Large intestine (tissue), 3 donors: Measurements from ENCODE around the gene IRF4. TPM values are rescaled to one million over a fixed set of nuclear protein-coding genes. Genes with fewer than 3 reads are reported as not detected.

Experiments
- DNase-seq, 2 donors: peaks; one replicate each; pipeline versions ENCODE4 v3.0.0 to v3.0.0-alpha.2; 2013
- H3K27ac ChIP-seq: one replicate; pipeline ENCODE4 v1.5.1; 2013; ENCODE audit warnings: low read length
- H3K27me3 ChIP-seq: 2 replicates; pipeline ENCODE4 v1.6.1; 2013; ENCODE audit warnings: low read length; ENCODE audit not compliant: control insufficient read depth, insufficient read depth
- H3K36me3 ChIP-seq: 2 replicates; pipeline ENCODE4 v1.6.1; 2013; ENCODE audit warnings: low read length; ENCODE audit not compliant: control insufficient read depth, insufficient read depth
- H3K4me1 ChIP-seq: one replicate; pipeline ENCODE4 v1.6.1; 2013; ENCODE audit warnings: low read length; ENCODE audit not compliant: control insufficient read depth, insufficient read depth
- H3K4me3 ChIP-seq: one replicate; pipeline ENCODE4 v1.5.1; 2013; ENCODE audit warnings: low read length
- H3K9me3 ChIP-seq: one replicate; pipeline ENCODE4 v1.6.1; 2013; ENCODE audit warnings: mild to moderate bottlenecking, low read depth, low read length, moderate library complexity; ENCODE audit not compliant: control insufficient read depth
- WGBS: methylation state at CpG from one replicate; pipeline ENCODE4 v1.1.5; 2013; ENCODE audit warnings: low lambda C conversion rate; ENCODE audit not compliant: insufficient coverage; 5-methylcytosine and 5-hydroxymethylcytosine counted together
- polyA plus RNA-seq: library from polyadenylated mRNA; unstranded; fragments of 120-200 nt; gene quantifications from one replicate; pipeline ENCODE4 v1.2.1, GENCODE V29; 2013

Gene IRF4
- polyA plus RNA-seq, 1 donor, result 0.21 TPM

DNA sequence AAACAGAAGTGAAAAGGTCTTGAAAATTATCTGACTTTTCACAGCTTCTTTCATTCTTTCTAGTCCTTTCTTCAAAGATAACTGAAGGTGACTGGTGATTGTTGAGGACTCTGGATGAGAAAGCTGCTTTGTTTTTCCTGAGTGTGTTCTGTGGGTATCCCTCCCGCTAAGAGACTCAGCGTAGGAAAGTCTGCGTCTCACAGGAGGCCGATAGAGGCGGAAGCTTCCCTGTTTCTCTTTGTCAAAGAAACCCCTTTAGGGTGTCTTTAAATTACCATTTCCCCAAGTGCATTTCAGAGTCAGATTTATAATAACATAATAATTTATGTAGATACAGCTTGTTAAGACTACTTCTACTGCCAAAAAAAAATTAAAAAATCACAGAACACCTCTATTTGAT, 31.2 kb upstream of the IRF4 start:
- no peak for DNase-seq
- WGBS, result 94% methylated on average over 3 of the region's 5 CpGs
- H3K27me3 ChIP-seq, result no peaks in the 10 kb centered on the region
- H3K36me3 ChIP-seq, result no peaks in the 10 kb centered on the region
- peaks cover 13% of the 10 kb centered on the region for H3K9me3 ChIP-seq
- no peak overlapping the region for H3K27ac ChIP-seq
- H3K4me3 ChIP-seq, result no peak overlapping the region
- no peaks in the 10 kb centered on the region for H3K4me1 ChIP-seq

DNA sequence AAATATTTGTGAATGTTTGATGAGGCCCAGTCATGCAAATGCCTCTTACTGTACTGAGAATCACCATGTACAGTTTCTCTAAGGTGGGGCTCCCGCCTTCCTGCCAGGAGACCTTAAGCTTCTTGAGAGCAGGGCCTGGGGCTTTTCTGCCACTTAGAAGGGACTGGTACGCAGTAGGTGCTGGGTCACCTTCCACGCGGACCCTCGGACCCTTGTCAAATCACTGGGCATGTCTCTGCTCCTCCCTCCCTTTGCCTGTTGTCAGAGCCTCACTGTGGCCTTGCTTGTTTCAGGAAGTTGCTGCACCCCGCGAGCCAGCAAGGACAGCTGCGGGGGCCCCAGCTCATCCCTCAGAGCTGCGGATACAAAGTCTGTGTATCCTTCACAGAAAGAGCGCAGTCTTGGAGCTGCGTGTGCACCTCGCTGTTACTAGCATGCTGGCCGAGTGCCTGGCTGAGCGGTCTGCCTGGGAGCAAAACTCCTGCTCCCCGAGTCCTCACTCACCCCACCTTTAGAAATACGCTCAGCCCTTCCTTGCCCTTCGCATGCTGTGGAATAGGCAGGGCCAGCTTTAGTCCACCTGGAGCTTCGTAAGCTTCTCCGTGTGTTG, 30.7 kb upstream of the IRF4 start:
- Histone ChIP-seq H3K36me3 (no peaks in the 10 kb centered on the region), H3K27me3 (peaks cover under 1% of the 10 kb centered on the region), H3K4me1 (no peaks in the 10 kb centered on the region), H3K4me3 (no peak overlapping the region), H3K27ac (no peak overlapping the region), H3K9me3 (peaks cover 13% of the 10 kb centered on the region)
- DNase-seq, result no peak
- 88% methylated on average over 2 of the region's 19 CpGs for WGBS

DNA sequence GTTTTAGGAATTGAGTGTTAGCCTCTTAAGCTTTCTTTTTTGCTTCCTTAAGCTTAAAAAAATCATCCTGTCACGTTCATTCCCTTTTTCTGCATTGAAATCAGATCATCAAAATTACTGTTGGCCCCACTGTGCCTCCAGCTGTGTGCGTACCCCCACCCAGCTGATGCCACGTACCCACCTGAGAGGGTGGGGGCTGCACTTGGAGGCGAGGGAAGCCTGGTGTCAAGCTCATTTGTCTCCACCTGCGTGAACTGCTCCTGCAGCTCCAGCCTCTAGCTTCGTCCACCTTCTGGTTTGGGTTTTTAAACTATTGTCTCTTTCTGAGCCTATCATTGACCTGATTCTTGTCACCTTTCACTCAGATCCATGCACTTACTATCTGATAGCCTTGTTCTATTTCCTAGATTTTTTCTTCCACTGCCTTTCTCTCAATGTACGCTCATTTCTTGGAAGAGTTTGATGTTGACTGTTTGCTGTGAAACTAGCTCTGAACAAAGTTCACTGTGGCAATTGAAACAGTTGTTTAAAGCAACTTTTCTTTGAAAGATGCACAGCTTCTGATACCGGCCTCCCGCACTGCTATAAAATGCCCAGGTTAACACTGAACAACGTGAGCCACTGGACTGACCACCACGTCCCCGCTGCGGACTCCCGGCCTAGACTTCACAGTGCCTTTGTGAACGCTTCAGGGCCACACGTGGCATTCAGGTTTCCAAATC, 30.0 kb upstream of the IRF4 start:
- Histone ChIP-seq H3K4me1 (no peaks in the 10 kb centered on the region), H3K9me3 (peaks cover 13% of the 10 kb centered on the region), H3K27me3 (peaks cover 3% of the 10 kb centered on the region), H3K27ac (no peak overlapping the region), H3K4me3 (no peak overlapping the region), H3K36me3 (no peaks in the 10 kb centered on the region)
- 85% methylated on average over 9 of the region's 16 CpGs for WGBS
- no peak for DNase-seq

DNA sequence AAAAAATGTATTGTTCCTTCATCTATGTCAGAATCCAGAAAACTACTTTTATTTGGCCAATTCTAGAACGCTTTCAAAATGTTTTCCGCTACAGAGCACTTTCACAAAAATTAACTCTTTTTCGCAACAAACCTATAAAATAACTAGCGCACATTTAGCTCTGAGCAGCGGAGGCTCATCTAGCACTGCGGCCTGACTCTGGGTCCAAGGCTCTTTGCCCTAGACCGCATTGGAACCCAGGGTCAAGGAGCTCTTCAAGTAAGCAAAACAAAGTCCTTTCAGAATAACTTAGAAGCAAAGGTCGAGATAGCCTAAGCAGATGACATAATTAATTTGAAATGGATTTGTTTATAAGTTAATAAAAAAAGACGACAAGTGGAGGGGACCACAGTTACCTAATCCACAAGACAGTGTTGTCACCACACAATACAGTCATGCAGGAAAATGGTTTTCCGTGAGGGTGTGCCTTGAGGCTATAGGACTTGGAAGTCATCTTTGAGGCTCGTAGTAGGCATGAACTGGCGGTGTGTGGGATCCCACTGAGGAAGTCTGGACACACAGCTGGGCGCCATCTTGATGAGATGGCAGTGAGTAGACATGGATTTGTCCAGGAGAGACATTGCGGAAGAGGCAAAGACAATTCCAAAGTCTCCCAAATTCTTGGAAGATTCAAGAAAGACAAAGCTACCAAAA, 29.2 kb upstream of the IRF4 start:
- Histone ChIP-seq H3K4me1 (no peaks in the 10 kb centered on the region), H3K27me3 (peaks cover 3% of the 10 kb centered on the region), H3K27ac (no peak overlapping the region), H3K36me3 (no peaks in the 10 kb centered on the region), H3K9me3 (peaks cover 10% of the 10 kb centered on the region), H3K4me3 (no peak overlapping the region)
- 86% methylated on average over 7 of the region's 14 CpGs for WGBS
- DNase-seq, result no peak

DNA sequence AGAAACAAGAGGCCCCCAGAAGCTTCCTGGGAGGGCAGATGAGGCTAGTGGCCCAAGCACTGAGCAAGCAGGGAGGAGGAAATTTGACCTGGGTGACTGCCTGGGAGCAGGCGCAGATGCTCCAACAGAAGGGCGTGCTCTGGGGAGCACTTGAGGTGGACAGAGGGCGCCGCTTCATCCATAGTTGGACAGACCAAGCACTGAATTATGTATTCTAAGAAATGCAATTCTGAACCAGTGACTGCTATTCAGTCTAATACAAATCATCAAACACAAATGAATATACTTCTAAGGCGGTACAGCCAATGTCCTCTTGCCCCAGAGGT, 28.7 kb upstream of the IRF4 start:
- Histone ChIP-seq H3K27ac (no peak overlapping the region), H3K4me3 (no peak overlapping the region), H3K27me3 (peaks cover 3% of the 10 kb centered on the region), H3K4me1 (no peaks in the 10 kb centered on the region), H3K36me3 (no peaks in the 10 kb centered on the region), H3K9me3 (peaks cover 10% of the 10 kb centered on the region)
- DNase-seq, result no peak
- WGBS, result 88% methylated on average over 1 of the region's 5 CpGs

DNA sequence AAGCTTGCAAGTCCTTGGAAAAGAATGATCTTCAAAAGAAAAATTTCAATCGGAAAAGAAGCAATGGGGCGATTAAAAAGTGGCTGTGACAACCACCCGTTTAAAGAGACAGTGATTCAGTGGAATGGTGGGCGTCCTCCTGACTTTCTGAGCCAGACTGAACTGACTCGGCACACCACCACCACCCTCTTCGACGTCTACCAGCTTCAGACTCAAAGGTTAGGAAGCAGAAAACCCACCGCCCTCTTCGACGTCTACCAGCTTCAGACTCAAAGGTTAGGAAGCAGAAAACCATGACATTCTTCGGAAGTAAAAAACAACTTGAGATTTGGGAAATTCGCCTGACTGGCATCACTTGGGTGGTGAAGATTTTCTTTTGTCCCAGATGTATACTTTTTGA, 28.3 kb upstream of the IRF4 start:
- H3K4me1 ChIP-seq, result no peaks in the 10 kb centered on the region
- DNase-seq, result no peak
- WGBS, result 92% methylated on average over 11 of the region's 12 CpGs
- no peaks in the 10 kb centered on the region for H3K36me3 ChIP-seq
- H3K27ac ChIP-seq, result no peak overlapping the region
- H3K4me3 ChIP-seq, result no peak overlapping the region
- peaks cover 3% of the 10 kb centered on the region for H3K27me3 ChIP-seq
- H3K9me3 ChIP-seq, result peaks cover 10% of the 10 kb centered on the region

DNA sequence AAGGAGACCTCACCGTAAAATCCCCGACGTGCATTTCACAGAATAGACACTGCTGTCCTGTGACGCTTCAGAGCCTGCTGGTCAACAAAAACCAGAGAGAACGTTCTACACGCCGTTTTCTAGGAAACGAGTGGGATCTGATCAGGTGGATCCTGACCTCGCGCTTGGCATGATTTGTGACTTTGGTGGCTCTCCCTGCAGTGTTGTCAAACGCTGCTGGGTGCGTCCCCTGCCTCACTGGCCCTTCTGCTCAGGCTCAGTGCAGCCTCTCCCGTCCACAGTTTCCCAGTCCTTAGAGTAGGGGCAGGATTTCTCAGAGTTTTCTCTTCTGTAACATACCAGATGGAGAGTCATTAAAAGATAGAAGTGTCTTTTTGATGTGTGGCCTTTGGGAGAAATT, 27.6 kb upstream of the IRF4 start:
- Histone ChIP-seq H3K4me3 (no peak overlapping the region), H3K27ac (no peak overlapping the region), H3K27me3 (peaks cover 3% of the 10 kb centered on the region), H3K9me3 (peaks cover 10% of the 10 kb centered on the region), H3K4me1 (no peaks in the 10 kb centered on the region), H3K36me3 (no peaks in the 10 kb centered on the region)
- WGBS, result no CpG with 5 or more reads among the region's 13 CpGs
- DNase-seq, result no peak

DNA sequence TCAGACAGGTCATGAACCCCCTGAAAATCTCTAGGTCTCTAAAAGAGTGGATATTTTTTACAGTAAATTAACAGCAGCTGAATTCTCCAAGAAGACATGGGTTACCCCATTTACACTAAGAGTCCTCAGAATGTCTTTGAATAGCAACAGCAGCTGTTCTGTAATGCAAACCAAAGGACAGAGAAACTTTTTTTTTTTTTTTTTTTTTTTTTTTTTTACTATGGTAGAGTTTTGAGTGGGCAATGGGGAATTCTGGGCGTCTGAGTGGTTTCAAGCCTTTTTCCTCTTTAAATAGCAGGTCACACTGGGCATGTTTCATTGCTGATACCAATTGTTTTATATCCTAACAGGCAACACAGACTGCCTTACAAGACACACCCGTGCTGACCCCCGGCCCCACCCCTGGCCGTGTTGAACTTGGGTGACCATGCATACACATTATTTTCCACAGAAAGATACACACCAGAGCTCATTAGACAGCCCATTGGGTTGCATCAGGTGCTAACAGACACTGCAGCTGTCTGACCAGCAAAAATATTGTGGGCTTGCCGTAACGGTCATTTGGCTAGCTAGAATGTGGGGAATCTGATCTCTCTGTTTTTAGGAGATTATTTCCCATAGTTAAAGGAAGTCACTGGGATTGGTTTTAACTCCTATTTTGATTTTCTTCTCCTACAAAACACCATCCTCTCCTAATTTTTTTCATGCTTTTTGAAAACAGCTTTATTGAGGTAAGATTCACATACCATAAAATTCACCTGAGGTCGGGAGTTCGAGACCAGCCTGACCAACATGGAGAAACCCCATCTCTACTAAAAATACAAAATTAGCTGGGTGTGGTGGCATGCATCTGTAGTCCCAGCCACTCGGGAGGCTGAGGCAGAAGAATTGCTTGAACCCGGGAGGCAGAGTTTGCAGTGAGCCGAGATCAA, 26.7 kb upstream of the IRF4 start:
- Histone ChIP-seq H3K27me3 (peaks cover 6% of the 10 kb centered on the region), H3K9me3 (peaks cover 3% of the 10 kb centered on the region), H3K27ac (no peak overlapping the region), H3K4me3 (no peak overlapping the region), H3K4me1 (no peaks in the 10 kb centered on the region), H3K36me3 (no peaks in the 10 kb centered on the region)
- DNase-seq, result no peak
- WGBS, result no CpG with 5 or more reads among the region's 11 CpGs

DNA sequence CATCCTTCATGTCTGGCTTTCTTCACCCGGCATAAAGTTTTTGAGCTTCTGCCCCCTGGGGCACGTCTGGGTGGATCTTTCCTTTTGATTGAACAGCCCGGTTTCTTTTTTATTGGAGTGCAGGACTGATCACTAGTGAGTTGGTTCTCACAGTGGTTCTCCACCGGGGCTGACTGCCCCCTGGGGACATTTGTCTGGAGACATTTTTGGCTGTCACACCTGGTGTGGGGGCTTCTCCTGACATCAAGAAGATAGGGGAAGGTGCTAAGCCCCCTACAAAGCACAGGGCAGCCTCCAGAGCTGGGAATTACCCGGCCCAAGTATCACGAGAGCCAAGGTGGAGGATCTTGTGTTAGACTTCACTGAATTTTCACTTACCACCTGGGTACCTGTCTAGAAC, 25.7 kb upstream of the IRF4 start:
- DNase-seq, result no peak
- WGBS, result 100% methylated on average over 1 of the region's 6 CpGs
- Histone ChIP-seq H3K4me1 (no peaks in the 10 kb centered on the region), H3K27ac (no peak overlapping the region), H3K9me3 (peaks cover 3% of the 10 kb centered on the region), H3K27me3 (peaks cover 6% of the 10 kb centered on the region), H3K4me3 (no peak overlapping the region), H3K36me3 (no peaks in the 10 kb centered on the region)
